HG03565 (cell line): ENCODE measurements around the gene PAM.
"Not testable (repeated sequence)": the region's sequence is repeated elsewhere in the genome, so short reads cannot be mapped to it uniquely, and the experiment has no call there.

Experiments
- ATAC-seq: cut with Tn5 transposase; IDR thresholded peaks from one replicate; pipeline ENCODE4 v1.9.1; 2021; ENCODE audit warnings: mild to moderate bottlenecking, moderate library complexity; ENCODE audit not compliant: unreplicated experiment

PAM gene

DNA sequence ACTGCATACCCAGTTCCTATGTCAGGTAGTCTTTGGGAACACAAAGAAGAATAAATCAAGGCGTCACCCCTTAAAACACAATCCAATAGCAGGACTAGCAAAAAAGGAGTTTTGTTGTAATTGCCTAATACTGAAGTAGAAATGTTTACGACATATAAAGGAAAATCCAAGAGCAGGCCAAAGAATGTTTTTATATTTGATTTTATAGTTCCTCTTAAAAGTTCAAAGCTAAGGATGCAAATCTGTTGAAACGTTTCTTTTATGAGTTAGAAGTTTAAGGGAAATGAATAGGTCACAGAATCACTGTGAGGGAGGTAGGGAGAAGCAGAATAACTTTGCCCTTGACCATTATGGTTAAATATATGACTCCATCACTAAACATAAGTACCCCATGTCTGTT lies 136.1 kb downstream of the PAM start:
- ATAC-seq = no peak

DNA sequence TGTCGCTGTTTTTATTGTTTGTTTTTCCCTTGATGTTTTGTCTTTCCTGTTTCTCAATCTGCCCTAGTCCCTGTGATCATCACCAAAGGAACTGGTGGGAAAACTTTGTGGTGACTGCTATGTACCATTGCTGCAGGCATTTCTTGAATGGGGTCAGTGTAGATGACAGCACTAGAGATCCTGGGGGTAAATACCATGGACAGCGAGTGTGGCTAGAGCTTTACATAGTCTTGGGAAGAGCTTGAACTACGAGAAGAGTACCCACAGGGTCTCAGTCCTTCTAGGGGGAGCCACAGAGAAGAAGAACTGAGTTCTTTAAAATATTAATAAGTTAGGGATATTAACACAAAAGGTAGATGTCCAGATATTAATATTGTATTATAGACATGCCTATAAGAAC lies 138.8 kb downstream of the PAM start:
- no peak for ATAC-seq

DNA sequence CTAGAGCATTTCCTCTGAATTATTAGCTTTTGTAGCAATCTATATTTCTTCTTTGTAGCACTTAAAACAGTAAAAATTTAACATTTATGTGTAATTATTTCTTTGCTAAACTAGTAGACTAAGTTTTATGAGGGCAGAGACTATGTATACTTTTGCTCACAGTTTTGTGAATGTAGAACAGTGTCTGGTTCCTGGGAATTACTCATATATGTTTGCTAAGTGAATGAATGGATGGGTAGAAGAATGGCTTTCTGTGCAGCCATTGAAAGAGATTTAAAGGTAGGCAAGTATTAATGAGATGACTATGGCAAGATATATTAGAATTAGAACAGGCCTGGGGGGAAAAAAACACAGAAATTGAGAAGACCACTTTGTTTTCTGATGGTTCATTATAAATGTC lies 140.1 kb downstream of the PAM start:
- no peak for ATAC-seq

DNA sequence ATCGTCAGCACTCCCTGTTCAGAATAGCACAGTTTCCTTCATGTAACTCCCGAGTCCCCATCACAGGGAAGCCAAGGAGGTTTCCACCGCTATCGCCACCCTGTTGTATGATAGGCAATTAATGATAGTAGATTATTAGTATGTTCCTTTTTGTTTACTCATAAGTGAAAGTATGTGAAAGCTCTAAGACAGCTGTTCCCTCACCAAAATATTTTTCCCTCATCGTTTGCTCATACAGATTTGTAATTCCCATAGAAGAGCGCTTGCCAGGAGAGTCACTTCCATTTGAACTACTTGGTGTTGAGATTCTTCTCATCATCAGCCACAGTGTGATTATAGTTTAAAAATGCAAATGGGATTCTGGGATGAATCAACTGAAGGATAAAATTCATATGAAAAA lies 140.9 kb downstream of the PAM start:
- no peak for ATAC-seq

DNA sequence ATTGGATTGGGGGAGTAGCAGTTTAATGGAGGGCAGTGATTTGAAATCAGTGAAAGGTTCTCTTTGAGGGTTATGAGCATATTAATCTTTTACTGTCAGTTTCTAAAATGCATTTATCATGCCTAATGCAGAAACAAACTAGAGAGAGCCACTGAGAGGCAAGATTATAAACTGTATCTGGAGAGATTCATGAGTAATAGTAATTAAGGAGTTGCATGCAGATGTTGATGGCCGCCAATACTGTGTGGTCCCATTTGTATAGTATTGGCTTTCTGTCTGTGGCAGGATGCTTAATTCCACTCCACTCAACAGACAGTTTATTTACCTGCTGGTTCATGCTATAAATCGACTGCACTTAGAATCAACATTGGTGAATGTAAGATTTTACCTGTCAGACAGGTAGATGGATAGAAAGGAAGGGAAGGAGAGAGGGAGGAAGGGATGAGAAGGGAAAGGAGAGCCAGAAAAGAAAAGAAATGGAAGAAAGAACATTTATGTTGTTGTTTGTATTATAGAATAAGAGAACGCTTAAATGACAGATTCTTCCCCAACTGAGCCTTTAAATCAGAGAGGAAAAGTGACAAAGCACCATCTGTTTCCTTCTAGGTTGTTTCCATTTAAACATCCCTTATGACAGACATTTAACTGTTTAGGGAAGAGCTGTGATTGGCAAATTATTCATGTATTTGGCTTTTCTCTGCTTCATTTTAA lies 146.5 kb downstream of the PAM start:
- no peak for ATAC-seq

DNA sequence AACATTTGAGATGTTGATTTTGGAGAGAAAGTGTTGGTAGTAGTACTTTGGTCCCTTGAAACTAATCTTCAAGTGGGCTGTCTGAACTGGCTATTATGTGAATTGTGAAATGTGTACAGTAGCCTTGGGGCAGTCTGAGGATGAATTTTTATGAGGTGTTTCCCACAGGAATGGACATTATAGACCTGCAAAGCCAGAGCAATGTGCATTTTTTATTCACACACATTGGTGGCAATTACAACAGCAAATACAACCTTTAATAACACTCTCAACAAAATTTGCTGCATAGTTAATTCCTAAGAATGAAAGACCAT lies 147.0 kb downstream of the PAM start:
- ATAC-seq = no peak

DNA sequence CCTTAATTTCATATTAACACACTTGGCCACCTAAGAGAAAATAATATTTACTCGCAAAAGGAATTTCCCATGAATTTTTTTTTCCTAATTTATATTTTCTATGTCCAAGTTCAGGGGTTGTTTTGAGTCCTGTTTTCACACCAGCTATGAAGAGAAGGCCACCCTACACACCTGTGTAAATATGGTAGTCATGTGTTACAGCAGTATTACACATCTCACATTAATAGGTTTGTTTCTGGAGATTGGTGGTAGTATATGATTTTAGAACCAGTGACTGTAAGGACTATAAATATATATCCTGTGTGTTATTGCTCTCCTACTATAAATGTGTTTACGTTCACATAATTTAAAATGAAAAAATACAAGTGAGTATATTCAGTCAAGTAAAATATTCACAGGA lies 147.5 kb downstream of the PAM start:
- no peak for ATAC-seq

DNA sequence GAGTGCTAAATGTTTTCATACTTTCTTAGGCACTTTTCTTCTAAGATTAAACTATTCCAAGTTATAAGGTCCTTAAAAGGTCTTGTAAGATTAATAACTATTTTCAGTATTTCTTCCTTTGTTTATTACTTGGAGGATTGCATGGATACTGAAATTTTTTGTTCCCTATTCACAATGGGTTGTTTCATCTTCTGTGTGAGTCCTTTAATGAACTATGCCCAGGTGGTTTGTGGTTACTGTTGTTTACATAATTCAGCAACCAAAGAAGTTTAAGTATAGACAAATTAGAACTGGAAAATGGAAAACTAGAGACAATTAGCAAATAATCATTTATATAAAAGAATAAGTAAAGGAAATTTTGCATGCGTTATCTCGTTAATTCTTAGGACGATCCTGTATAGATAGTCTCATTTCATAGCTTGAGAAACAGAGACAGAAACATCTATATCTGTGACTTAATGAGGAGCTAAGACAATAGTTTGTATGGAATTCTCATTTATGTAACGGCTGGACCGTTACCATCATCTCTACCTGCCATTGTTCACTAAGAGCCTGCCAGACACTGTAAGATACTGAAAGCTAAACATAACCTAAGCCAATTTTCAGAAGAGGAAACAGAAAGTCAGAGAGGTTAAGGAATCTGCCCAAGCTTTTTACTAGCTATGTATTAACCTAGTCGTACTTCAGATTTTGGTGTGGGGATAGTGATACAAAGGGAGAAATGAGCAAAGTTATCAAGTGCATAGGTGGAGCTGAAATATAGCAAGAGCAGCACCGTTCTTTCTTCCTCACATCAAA lies 148.2 kb downstream of the PAM start:
- no peak for ATAC-seq

DNA sequence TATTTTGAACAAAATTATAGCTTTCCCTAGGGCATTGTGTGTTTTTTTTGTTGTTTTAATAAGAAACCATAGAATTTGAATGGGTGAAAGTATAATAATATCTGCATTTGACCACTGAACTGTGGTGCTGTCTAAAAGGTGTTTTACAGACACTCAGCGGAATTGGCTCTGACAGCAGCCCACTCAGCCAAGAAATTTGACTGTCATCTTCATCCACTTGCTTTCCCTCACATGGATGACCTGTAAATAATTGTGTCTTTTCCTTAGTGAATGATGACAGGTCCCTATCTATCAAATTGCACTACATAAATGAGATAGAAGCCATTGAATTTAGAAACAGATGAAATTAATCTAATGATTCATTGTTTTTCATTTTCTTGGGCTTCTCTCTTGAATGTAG lies 150.0 kb downstream of the PAM start:
- ATAC-seq = no peak

DNA sequence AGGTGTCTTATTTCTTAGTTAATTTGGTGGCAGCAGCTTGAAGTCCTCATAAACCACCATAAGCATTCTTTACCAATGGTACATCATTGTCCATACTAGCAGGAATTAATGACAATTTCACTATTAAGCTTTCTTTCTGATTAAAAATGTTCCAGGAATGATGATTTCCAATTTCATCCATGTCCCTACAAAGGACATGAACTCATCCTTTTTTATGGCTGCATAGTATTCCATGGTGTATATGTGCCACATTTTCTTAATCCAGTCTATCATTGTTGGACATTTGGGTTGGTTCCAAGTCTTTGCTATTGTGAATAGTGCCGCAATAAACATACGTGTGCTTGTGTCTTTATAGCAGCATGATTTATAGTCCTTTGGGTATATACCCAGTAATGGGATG lies 152.0 kb downstream of the PAM start:
- ATAC-seq = not testable (repeated sequence)

DNA sequence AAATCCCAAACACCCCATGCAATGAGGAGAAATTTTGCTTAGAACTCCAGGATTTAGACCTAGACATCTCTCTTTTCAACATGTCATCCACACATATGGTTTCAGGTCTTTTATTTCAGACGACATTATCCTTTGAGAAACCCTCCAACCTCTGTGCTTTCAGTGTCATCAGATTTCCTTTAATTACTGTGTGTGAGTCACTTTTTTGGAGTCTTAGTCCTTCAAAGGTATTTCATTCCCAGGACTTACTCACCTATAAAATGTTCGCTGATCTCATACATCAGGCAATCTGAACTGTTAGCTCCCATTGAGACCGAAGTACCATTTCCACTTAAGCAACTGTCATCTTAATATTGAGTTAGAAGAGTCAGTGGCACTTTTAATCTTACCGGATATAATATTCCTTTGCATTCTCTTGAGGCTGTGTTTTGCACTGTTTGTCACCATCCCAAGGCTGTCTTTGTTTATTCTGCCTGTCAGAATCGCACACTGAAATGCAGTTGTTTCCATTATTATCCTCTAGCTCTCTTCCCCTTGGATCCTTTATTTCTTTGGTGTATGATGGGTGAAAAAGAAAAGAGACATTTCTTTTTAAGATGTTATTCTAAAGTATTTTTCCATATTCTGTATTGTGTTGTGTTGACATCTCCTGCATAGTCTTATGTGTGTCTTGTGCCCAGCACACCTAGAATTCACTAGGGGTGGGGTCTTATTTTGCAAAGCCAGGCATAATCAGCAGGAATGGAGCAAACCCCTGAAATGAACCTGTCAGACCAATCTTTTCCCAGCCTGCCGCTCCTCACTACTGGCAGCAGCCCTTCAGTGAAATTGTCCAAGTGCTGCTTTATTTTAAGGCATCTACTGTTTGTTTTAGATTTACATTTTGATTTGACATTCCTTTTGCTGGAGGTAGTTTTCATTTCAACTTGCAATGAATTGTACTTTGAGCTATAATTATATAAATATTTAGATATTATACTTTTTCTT lies 155.4 kb downstream of the PAM start:
- no peak for ATAC-seq

DNA sequence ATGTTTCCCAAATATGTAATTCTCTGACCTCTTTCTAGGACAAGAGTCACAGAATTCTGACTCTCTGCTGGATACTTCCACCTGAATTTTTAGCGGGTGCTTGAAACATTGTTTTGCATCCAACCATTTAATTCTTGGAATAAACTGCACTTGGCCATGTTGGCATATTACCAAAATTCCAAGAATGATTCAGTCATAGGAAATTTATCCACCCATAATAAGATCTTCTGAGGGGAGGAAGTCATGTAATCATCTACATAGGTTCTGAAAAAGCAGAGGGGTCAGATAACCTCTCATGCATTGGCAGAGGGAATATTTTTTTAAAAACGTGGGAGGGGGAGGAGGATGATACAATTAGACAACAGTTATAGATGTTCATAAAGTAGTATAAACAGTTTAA lies 156.9 kb downstream of the PAM start:
- ATAC-seq = no peak

DNA sequence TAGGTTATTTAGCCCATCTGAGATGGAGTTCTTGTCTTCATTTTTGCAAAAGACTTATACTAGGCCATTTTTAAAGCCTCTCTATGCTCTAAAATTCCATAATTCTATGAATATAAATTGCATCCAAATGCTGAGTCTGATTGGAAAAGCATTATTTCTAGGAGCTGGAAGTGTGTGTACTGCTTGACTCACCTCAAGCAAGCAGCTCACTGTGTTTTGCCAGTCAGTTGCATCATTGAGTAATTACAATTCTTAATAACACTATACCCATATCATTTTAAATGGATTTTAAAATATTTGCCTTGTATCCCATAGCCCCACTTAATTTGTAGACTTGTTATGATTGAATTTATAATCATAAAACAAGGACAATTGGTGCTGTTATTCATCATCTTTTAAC lies 161.0 kb downstream of the PAM start:
- no peak for ATAC-seq

DNA sequence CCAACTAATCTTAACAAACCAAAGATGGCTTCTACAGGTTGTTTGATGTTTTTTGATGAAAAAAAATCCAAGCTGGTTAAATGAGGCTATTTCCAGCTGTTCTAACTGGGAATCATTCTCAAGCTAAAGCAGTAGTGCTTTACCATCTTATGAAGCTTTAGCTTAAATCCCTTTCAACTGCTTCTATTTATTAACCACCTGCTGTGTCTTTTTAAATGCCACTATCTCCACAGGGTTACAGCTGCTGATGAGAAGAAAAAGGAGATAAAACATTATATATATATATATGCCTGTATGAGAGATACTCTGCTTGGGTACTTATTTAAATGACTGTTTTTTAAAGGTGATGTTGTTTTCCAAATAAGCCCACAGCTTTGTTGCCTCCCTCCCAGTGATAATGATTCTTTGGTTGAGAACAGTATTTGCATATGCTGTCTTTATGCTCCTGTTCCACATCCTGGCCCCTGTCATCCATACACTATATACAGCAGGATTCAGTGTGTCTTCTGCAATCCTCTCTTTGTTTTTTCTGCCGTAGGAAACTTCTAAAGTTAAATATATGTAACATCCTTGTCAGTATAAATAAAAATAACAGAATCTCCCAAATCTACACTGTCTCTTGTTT lies 164.0 kb downstream of the PAM start:
- ATAC-seq = no peak

DNA sequence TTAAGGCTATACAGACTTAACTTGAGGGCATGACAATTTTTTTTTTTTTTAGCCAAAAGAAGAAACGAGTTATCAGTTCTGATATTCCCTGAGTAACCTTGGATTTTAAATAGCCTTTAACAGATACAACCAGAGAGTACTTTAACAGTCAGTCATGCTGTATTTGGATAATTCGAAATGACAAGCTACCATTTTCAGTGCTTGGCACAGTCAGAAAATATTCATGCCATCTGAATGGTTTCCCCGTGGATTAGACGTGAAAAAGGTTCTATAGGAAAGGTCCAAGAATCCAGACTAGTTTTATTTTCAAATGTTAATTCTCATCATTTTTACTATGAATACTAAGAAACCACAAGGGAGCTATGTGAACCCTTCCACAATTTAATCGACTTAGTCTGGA lies 165.7 kb downstream of the PAM start:
- no peak for ATAC-seq

DNA sequence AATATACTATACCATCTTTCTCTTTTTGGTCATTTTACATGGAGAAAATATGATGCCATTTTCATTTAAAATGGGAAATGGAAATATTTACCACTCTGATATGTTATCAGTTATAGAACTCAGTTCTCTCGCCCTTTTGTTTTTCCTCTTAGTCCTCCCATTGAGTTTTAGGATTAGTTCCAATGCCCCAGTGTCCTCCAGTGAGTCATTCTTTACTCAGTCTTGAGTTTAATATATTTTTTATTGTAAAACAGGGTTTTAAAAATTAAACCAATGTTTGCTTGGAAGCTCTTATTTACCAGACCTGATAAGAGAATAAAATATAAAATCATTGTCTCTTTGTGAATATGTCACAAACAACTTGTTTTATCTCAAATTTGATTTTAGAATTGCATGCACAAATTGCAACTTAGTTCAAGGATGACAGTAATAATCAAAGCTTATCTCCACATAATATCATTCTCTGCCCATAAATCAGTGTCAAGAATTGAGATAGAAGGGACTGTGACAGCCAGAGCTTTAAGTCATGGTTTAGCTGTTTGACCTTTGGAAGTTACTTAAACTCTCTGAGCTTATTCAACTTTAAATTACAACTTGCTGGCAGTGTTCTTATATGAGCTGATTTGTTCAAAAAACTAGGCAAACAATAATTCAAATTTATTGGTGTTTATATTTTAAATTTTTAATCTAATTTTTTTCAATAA lies 166.4 kb downstream of the PAM start:
- no peak for ATAC-seq

DNA sequence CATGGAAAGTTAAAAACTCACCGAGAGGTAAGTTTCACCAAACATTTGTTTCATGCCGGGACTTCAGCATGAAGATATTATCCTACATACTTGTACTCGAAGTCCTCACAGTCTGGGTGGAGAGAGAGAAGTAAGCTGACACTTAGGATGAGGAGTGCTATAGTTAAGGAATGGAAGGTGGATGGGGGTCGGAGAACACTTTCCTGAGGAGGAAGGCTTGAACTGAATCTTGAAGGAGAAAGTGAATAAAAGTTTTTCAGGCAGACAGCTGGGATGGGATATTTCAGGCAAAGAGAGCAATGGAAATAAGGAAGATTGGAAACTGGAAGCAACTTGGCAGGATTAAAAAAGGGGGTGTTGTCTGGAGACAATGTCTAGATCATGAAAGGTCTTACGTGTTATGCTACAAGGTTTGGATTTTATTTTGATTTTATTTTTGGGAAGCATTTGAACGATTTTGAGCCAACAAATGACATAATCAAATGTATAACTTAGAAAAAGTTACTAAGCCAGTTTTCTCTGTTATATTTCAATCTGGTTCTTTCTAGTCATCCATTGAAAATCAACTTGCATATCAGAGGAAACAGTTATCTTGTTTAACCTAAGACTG lies 167.1 kb downstream of the PAM start:
- no peak for ATAC-seq

DNA sequence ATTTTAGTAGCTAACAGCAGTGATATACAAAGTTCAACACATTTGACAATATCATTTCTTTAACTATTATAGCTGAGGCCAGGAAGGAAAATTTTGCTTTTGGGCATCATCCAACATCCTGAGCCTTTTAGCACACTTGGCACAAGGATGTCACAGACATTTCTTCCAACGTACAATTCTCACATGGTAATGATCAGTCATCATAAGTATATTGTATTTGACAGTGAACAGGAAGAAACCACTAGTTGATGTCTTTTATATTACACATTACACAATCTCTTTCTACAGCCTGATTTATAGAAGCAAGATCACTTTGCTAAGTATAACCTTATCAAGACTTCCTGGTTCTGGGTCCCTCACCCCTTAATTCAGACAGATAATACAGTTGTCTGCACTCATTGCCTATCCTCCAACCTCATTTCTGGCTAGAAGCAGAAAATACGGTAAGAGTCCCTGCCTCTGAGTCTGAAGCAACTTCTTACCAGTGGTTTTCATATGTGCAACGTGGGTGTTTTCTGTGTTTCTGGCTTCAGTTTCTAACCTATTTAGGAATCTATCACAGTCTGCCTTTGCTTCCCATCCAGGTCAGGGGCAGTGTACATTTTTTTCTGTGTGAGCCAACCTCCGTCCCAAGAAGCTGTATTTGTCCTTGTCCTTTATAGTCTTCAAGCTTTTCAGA lies 167.8 kb downstream of the PAM start:
- no peak for ATAC-seq

DNA sequence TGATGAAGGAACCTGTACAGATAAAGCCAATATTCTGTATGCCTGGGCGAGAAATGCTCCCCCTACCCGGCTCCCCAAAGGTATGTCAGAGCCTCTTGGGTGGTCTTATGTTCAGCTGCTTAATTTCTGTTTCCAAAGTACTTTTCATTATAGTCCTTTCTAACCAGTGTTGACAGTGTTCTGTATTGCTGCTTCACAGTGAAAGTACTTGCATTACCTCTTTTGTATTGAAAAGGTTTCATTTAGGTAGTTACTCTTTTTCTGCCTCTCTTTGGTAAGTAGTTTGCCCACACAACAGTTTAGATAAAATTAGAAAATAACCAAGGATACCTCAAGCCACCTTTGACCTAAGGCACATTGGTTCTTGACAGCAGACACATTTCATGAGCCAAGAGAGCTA lies 169.9 kb downstream of the PAM start:
- no peak for ATAC-seq

DNA sequence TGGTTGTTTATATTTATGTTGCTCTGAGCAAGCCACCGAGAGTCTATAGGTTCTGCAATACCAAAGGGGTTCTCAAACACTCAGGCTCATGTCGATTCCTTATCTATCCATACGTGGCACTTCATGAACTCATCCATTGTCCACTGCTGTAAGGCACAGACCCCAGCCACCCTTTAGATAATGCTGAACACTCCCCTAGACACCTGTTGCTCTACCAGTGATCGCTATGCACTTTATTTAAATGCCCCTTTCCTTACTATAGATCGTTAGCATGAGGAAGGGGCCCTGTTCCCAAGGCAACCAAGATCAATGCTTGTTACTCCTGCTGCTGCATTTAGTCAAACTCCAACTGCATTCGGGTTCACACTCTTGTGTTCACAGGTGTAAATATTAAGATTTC lies 171.9 kb downstream of the PAM start:
- ATAC-seq = no peak
